SK-N-SH treated with all-trans-retinoic acid at 6 μM for 48 hours (cell line): Measurements from ENCODE around the gene ADGRG1.

Source experiments
- ATAC-seq: fragments of 200-7000 bp; cut with Tn5 transposase; 3 replicates; pipeline ENCODE4 v1.9.1; 2020; ENCODE audit warnings: mild to moderate bottlenecking, moderate library complexity
- ARNTL ChIP-seq: fragments of 450-650 bp; formaldehyde crosslinking; IDR thresholded peaks from 2 replicates; pipeline ENCODE4 v1.5.0; 2020; ENCODE audit warnings: low read depth, mild to moderate bottlenecking, moderate library complexity, borderline replicate concordance
- BACH2 ChIP-seq: fragments of 250-450 bp; sonication (Bioruptor Pico); IDR thresholded peaks from 2 replicates; pipeline ENCODE4 v1.9.0; 2021; ENCODE audit warnings: mild to moderate bottlenecking, borderline replicate concordance
- ESRRG ChIP-seq: fragments of 250-450 bp; sonication (Bioruptor Pico); IDR thresholded peaks from 2 replicates; pipeline ENCODE4 v1.6.1; 2021; ENCODE audit warnings: mild to moderate bottlenecking
- GLIS3 ChIP-seq: fragments of 250-450 bp; sonication (Bioruptor Pico); IDR thresholded peaks from 2 replicates; pipeline ENCODE4 v1.5.0; 2020; ENCODE audit warnings: mild to moderate bottlenecking, moderate library complexity
- OSR1 ChIP-seq: fragments of 250-450 bp; sonication (Bioruptor Pico); IDR thresholded peaks from 2 replicates; pipeline ENCODE4 v1.8.0; 2022; ENCODE audit warnings: moderate library complexity, mild to moderate bottlenecking, inconsistent platforms
- RARB ChIP-seq: fragments of 250-450 bp; sonication (Bioruptor Pico); IDR thresholded peaks from 2 replicates; pipeline ENCODE4 v1.8.0; 2021; ENCODE audit warnings: mild to moderate bottlenecking, moderate library complexity
- SNAI2 ChIP-seq: fragments of 250-450 bp; sonication (Bioruptor Pico); IDR thresholded peaks from 2 replicates; pipeline ENCODE4 v1.5.0; 2020; ENCODE audit warnings: mild to moderate bottlenecking, moderate library complexity
- TCF4 ChIP-seq: fragments of 250-450 bp; sonication (Bioruptor Pico); IDR thresholded peaks from 2 replicates; pipeline ENCODE4 v1.8.0; 2021; ENCODE audit warnings: mild to moderate bottlenecking, moderate library complexity, borderline replicate concordance
- TOX ChIP-seq: fragments of 250-450 bp; sonication (Bioruptor Pico); IDR thresholded peaks from 2 replicates; pipeline ENCODE4 v1.8.0; 2021; ENCODE audit warnings: mild to moderate bottlenecking, moderate library complexity, borderline replicate concordance
- ZC3H10 ChIP-seq: fragments of 250-450 bp; sonication (Bioruptor Pico); IDR thresholded peaks from 2 replicates; pipeline ENCODE4 v1.5.1; 2021; ENCODE audit warnings: mild to moderate bottlenecking, moderate library complexity
- ZFP3 ChIP-seq: fragments of 250-450 bp; sonication (Bioruptor Pico); IDR thresholded peaks from 2 replicates; pipeline ENCODE4 v1.5.0; 2020; ENCODE audit warnings: mild to moderate bottlenecking, moderate library complexity
- ZFP30 ChIP-seq: fragments of 450-650 bp; formaldehyde crosslinking; IDR thresholded peaks from 2 replicates; pipeline ENCODE4 v1.5.0; 2022; ENCODE audit warnings: mild to moderate bottlenecking, moderate library complexity
- ZNF70 ChIP-seq: fragments of 450-650 bp; formaldehyde crosslinking; IDR thresholded peaks from 2 replicates; pipeline ENCODE4 v1.5.0; 2020; ENCODE audit warnings: mild to moderate bottlenecking, moderate library complexity
- TF ChIP-seq, protein P1 (sequence below): fragments of 250-450 bp; sonication (Bioruptor Pico); IDR thresholded peaks from 2 replicates; pipeline ENCODE4 v1.5.0; 2020; ENCODE audit warnings: mild to moderate bottlenecking, moderate library complexity
- TF ChIP-seq, protein P2 (sequence below): fragments of 250-450 bp; sonication (Bioruptor Pico); IDR thresholded peaks from 2 replicates; pipeline ENCODE4 v1.5.1; 2020; ENCODE audit warnings: low read depth, mild to moderate bottlenecking, moderate library complexity
- TF ChIP-seq, protein P3 (sequence below): fragments of 250-450 bp; sonication (Bioruptor Pico); IDR thresholded peaks from 2 replicates; pipeline ENCODE4 v1.8.0; 2021; ENCODE audit warnings: low read depth, mild to moderate bottlenecking, moderate library complexity, borderline replicate concordance
- TF ChIP-seq, protein P4 (sequence below): fragments of 250-450 bp; sonication (Bioruptor Pico); IDR thresholded peaks from 2 replicates; pipeline ENCODE4 v1.5.1; 2021; ENCODE audit warnings: mild to moderate bottlenecking, moderate library complexity

Gene ADGRG1

DNA sequence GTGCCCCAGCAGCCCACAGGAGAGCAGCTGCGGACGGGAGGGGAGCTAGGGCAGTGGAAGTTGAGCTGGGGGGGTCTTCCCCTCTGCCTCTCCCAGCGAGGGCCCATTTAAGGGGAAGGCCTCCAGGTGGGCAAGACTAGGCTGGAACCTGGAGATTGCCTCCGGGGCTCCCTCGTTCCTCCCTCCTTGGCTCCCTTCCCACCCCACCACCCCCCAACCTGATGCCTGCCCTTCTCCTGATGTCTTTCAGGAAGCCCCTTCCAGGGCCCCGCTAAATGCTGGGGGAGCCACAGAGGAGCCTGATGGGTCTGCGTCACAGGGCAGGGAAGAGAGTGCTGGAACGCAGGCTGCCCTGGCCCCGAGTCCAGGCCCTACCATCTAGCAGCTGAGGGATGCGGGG lies 16.7 kb downstream of the ADGRG1 start:
- ATAC-seq = no peak
- TF ChIP-seq ZNF70 (CRISPR knock-in tag) (no peak), ZFP3 (CRISPR knock-in tag) (no peak), OSR1 (CRISPR knock-in tag) (no peak), BACH2 (CRISPR knock-in tag) (no peak)
- TF ChIP-seq, protein P1, sequence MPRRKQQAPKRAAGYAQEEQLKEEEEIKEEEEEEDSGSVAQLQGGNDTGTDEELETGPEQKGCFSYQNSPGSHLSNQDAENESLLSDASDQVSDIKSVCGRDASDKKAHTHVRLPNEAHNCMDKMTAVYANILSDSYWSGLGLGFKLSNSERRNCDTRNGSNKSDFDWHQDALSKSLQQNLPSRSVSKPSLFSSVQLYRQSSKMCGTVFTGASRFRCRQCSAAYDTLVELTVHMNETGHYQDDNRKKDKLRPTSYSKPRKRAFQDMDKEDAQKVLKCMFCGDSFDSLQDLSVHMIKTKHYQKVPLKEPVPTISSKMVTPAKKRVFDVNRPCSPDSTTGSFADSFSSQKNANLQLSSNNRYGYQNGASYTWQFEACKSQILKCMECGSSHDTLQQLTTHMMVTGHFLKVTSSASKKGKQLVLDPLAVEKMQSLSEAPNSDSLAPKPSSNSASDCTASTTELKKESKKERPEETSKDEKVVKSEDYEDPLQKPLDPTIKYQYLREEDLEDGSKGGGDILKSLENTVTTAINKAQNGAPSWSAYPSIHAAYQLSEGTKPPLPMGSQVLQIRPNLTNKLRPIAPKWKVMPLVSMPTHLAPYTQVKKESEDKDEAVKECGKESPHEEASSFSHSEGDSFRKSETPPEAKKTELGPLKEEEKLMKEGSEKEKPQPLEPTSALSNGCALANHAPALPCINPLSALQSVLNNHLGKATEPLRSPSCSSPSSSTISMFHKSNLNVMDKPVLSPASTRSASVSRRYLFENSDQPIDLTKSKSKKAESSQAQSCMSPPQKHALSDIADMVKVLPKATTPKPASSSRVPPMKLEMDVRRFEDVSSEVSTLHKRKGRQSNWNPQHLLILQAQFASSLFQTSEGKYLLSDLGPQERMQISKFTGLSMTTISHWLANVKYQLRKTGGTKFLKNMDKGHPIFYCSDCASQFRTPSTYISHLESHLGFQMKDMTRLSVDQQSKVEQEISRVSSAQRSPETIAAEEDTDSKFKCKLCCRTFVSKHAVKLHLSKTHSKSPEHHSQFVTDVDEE (CRISPR knock-in tag) = no peak

DNA sequence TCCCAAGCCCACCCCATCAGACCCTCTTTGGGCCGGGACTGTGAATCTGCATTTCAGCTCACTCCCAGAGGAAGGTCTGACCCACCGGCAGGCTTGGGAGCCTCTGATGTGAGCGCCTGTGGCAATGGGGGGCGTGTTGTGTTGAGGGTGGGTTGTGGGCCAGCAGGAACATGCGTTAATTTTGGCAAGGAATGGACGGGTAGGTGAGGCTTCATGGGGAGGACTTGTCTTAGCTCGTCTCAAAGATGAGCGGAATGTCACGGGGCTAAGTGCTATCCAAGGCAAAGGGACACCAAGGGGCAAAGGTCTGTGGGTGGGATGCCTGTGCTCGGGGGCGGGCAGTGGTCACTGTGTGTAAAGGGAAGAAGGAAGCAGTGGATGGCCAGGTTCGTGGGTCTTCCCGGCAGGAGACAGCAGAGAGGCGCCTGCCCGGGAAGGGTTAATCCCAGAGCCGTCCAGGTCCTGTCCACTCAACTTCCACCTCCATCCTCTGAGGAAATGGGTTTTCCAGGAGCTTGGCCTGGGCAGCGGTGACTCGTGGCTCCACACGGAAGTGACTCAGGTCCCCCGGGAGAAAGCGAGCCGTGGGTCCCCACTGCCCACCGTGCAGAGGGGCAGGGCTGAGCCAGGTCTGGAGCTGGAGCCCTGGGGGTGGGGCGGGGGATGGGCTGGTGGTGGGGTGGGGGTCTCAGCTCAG lies 17.4 kb downstream of the ADGRG1 start:
- TF ChIP-seq ARNTL (CRISPR knock-in tag) (no peak), ESRRG (CRISPR knock-in tag) (no peak), GLIS3 (no peak), BACH2 (CRISPR knock-in tag) (no peak), ZFP30 (CRISPR knock-in tag) (no peak)
- TF ChIP-seq, protein P1 (CRISPR knock-in tag) = no peak
- ATAC-seq = no peak

DNA sequence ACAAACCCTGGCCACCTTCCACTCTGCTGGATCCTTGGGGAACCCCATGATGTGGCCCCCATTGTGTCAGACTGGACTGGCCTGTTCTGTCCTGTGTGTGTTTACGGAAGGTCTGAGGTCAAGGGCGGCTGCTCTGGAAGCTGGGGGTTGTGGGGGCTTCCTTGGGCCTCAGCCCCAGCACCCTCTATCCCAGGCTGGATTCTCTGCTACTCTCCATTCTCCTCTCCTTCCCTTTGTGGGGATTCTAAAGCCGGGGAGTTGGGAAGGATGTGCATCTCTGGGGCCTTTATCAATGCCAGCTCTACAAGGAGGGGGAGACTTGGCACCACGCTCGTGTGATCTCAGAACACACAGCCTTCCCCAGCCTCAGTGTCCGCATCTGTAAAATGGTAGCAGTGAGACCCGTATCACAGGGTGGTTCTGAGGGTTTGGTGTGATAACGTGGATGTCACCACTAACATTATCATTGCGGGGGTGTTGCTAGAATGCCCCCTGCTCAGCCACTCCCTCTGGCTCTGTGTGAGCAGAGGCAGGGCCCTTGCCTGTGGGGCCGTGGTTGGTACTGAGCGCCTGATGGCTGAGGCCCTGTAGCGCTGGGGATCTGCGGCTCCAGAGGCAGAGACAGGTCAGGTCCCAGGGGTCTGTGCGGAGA lies 18.1 kb downstream of the ADGRG1 start:
- TF ChIP-seq, protein P2, sequence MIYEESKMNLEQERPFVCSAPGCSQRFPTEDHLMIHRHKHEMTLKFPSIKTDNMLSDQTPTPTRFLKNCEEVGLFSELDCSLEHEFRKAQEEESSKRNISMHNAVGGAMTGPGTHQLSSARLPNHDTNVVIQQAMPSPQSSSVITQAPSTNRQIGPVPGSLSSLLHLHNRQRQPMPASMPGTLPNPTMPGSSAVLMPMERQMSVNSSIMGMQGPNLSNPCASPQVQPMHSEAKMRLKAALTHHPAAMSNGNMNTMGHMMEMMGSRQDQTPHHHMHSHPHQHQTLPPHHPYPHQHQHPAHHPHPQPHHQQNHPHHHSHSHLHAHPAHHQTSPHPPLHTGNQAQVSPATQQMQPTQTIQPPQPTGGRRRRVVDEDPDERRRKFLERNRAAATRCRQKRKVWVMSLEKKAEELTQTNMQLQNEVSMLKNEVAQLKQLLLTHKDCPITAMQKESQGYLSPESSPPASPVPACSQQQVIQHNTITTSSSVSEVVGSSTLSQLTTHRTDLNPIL (CRISPR knock-in tag) = no peak
- TF ChIP-seq, protein P3, sequence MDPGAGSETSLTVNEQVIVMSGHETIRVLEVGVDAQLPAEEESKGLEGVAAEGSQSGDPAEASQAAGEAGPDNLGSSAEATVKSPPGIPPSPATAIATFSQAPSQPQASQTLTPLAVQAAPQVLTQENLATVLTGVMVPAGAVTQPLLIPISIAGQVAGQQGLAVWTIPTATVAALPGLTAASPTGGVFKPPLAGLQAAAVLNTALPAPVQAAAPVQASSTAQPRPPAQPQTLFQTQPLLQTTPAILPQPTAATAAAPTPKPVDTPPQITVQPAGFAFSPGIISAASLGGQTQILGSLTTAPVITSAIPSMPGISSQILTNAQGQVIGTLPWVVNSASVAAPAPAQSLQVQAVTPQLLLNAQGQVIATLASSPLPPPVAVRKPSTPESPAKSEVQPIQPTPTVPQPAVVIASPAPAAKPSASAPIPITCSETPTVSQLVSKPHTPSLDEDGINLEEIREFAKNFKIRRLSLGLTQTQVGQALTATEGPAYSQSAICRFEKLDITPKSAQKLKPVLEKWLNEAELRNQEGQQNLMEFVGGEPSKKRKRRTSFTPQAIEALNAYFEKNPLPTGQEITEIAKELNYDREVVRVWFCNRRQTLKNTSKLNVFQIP (CRISPR knock-in tag) = no peak
- TF ChIP-seq, protein P4, sequence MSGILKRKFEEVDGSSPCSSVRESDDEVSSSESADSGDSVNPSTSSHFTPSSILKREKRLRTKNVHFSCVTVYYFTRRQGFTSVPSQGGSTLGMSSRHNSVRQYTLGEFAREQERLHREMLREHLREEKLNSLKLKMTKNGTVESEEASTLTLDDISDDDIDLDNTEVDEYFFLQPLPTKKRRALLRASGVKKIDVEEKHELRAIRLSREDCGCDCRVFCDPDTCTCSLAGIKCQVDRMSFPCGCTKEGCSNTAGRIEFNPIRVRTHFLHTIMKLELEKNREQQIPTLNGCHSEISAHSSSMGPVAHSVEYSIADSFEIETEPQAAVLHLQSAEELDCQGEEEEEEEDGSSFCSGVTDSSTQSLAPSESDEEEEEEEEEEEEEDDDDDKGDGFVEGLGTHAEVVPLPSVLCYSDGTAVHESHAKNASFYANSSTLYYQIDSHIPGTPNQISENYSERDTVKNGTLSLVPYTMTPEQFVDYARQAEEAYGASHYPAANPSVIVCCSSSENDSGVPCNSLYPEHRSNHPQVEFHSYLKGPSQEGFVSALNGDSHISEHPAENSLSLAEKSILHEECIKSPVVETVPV (CRISPR knock-in tag) = no peak
- TF ChIP-seq GLIS3 = no peak
- ATAC-seq = no peak

DNA sequence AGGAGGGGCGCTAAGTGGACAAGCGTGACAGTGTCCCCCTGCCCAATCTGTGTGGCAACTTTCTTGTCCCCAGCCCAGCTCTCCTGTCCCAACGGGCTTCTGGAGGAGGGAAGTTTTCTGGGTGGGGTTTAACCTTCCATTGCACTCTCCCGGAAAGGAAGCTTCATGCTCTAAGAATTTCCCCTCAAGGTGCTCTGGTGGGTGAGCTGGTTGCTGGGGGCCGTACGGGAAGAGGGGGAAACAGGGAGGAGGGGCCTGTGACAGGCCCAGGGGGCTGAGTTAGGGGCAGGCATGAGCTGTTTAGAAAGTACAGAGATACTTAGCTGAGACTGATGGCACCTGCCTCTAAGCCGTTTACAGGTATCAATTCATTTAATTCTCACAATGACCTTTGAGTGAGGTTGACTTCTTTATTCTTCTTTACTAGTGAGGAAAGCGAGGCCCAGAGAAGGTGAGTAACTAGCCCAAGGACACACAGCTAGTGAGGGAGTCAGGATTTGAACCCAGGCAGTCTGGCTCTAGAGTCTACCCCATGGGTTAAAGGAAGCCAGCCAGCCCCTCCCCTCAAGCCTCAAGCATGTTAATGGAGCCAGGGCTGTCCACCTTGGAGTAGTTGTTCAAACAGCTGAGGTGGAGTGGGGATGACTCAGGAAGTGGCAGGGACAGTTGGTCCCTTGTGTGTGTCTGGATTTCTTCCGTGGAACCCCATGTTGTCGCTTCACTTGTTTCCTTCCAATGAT lies 18.9 kb downstream of the ADGRG1 start:
- ATAC-seq = no peak
- TF ChIP-seq ZFP30 (CRISPR knock-in tag) (no peak), TCF4 (CRISPR knock-in tag) (no peak), SNAI2 (no peak), ARNTL (CRISPR knock-in tag) (no peak), RARB (no peak), ZC3H10 (CRISPR knock-in tag) (no peak), TOX (CRISPR knock-in tag) (no peak)
- TF ChIP-seq, protein P4 (CRISPR knock-in tag) = no peak
- TF ChIP-seq, all 23 proteins: peak for 0
